Frontal cortex (tissue), 4 donors: Measurements from ENCODE around the gene MAN2A1. TPM values are rescaled to one million over a fixed set of nuclear protein-coding genes. Genes with fewer than 3 reads are reported as not detected.
"Not testable (repeated sequence)": the region's sequence is repeated elsewhere in the genome, so short reads cannot be mapped to it uniquely, and the experiment has no call there.

ENCODE experiments used
- DNase-seq, 2 donors: peaks; one replicate each; pipeline ENCODE4 v3.0.0; 2012; ENCODE audit warnings: low spot score in 2 of 2
- FAIRE-seq: peaks from 2 replicates; lab custom pipeline; 2012; peaks lifted over from hg19 to GRCh38; lab: Jason Lieb, UNC
- total RNA-seq: library from RNA; depleted of rRNA; stranded (reverse); fragments of >200 nt; gene quantifications from one replicate; pipeline ENCODE4 v1.2.3, GENCODE V29; 2014
- donor health status: control.
- donor health status: control.
- donor health status: control.

Gene MAN2A1
- total RNA-seq, 1 donor from 2014 or later: 74.6 TPM

DNA sequence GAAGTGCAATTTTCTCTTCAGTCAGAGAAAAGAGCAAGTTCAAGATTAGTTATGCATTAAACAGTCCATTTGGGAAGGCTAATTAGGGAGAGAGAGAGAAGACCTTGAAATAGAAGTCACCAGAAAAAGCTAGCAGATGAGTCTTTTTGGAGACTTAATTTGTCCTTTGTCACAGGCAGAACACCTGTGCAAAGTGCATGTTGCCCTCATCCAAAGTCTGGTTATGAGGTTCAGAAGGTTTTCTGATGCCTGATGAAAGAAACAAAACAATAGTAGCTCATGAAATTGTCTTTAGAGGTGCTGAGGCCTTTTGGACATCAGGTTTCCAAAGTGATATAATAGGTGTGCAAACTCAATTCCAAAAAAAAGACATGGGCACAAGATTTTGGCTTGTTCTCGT lies 199.3 kb downstream of the MAN2A1 start:
- no peak for FAIRE-seq
- no peak for DNase-seq

DNA sequence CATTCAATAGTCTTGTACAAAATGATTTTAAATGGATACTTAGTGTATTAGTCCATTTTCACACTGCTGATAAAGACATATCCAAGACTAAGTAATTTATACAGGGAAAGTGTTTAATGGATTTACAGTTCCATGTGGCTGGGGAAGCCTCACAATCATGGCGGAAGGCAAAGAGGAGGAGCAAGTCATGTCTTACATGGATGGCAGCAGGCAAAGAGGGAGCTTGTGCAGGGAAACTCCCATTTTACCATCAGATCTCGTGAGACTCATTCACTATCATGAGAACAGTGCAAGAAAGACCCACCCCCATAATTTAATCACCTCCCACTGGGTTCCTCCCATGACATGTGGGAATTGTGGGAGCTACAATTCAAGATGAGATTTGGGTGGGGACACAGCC lies 203.5 kb downstream of the MAN2A1 start:
- not testable (repeated sequence) for FAIRE-seq, DNase-seq

DNA sequence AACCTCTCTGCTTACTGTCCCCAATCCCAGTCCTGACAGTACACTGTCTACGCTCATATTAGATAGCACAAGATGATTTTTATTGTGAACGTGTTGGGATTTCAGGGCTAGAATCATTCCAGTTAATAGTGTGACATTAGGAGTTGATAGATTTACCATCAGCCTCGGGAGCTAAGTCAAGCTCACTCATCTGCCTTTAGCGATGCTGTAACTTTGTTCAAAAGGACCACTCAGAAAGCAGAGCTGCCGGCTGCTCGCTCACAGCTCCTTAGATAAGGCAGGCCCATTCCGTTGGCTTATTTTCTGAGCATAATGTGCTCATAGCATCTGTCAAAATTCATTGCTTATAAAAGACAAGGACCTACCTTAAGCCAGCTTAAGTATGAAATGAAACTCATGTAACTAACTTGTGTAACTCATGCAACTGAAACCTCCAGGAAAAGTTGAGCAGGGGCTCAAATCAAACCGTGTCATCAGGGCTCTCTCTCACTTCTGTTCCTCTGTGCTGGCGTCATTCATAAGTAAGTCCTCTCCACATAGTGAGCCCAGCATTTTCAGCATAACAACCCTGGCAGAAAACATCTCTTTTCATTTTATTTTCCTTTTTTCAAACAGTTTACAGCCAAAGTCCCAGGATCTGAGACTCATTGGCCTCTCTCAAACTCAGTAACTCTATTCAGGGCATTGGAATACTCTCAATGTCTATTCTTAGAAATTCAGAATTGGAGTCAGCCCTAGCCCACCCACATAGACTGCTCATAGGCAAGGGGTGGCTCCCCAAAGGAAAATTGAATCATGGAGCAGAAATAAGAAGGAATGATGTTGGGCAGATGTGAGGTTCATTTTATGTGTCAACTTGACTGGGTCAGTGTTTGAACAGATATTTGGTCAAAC lies 208.8 kb downstream of the MAN2A1 start:
- FAIRE-seq (no peak), DNase-seq (no peak)

DNA sequence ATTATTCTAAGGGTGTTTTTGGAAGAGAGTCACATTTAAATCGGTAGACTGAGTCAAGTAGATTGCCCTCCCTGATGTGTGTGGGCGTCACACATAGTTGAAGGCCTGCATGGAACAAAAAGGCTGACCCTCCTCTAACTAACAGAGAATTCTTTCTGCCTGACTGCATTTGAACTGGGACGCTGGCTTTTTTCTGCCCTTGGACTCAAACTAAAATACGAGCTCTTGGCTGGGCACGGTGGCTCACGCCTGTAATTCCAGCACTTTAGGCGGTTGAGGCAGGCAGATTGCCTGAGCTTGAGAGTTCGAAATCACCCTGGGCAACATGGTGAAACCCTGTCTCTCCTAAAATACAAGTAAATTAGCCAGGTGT lies 209.4 kb downstream of the MAN2A1 start:
- DNase-seq (no peak), FAIRE-seq (no peak)

DNA sequence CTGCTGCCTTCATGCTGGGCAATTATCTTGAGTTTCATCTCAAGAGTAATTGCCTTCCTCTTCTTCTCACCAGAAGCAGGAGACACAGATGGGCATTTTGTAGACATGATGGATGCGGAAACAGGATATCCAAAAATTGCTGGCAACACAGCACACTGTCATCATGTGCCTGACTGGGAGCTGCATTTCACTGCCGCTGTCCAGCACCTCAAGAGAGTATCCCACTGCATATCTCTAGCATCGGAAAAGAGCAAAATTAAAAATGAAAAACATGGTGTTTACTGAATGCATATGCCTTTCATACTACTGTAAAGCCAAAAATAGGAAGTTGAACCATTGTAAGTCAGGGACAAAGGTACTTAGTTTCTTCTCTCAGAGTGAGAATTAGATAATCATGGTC lies 210.7 kb downstream of the MAN2A1 start:
- DNase-seq: no peak
- FAIRE-seq: no peak

DNA sequence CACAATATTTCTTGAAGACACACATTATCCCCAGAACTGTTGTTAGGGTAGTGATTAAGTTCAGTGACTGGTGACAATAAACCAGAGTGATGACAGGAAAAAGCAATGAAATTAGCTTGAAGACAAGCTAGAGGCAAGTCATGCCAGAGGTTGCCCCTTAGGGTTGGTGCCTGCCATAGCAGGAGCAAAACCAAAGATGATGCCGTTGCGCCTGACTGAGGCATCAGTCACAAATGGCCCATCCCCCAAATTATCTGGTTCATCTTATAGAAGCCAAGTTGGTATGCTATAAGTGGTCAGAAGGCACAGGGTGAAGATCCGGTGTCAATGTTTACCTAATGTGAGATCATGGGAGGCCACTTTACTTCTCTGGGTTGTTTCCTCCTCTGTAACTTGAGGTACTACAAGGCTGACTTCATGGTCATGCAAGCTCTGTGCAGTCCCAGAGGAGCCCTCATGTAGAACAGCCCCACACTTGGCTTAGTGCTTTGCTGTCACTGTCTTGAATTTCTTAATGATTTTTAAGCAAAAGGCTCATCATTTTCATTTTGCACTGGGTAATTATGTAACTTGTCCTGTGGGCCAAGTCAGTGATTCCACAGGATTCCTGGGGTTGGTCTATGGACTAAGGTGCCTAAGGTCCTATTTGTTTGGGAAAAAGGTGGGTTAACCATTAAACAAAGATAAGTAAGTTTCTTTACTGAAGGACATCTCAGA lies 211.3 kb downstream of the MAN2A1 start:
- DNase-seq (no peak), FAIRE-seq (no peak)

DNA sequence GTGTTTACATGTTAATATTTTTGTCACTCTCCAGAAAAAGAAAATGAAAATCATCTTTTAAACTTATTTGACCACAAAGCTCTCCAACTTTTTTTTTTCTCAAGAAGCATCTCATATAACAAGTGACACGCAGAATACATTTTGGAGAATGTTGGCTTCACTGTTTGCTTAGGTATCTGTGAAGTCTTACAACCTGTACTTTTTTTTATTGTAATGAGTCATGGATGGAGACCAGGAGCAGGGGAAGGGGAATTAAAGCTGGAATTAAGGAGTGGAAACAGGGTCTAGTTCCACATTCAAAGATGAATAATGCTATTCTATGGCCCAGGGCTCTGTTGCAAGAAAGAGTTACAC lies 211.9 kb downstream of the MAN2A1 start:
- FAIRE-seq (no peak), DNase-seq (no peak)

DNA sequence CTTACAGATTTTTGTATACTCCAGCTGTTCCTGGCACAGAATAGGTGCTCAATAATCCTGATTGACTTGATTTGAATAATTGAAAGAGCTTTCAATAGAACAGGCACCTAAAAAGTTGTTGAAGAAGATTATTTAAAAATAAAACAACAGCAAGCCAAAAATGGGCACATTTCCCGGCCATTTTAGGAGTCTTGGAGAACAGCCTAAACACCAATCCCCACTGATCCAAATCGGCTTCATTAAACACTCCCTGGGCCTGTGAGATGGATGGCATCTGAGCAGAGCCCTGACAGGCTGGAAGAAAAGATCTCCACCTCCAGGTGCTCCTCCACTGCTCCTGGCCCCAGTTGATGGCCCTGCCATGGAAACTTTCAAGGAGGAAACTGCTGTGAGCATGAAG lies 213.3 kb downstream of the MAN2A1 start:
- FAIRE-seq (no peak), DNase-seq (no peak)

DNA sequence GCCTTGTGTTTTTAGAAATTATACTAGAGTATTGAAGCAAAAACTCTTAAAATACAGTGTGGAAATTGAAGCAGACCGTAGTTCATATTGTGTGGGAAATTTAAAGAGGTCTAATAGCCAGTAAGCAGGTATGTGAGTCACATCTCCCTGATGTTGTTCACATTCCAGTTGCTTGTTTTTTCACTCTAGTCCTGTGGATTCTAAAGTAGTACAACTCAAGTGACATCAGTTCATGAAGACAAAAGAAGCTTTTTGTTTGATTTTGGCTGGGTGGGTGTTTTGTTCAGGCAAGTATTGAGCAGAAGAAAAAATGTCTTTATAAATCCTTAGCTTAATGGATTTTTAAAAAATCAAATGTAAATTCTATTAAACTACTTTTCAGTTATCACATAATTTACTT lies 216.2 kb downstream of the MAN2A1 start:
- DNase-seq: no peak

DNA sequence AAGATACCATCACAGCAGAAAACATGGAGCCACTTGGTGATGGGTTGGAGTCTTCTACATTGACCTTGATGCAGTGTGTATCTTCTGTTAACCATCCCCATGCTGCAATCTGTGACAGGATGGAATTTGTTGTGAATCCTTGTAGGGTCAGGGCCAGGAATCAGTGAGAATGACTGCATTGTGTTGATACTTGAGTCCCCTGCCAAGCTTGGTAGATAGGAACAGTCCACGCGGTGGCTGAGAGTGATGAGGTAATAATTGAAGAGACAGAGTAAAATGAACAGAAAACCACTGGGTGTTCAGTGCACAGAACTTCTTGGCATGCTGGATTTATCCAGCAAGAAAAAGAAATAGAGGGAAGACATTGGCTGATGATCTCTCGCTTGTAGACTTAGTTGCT lies 217.5 kb downstream of the MAN2A1 start:
- FAIRE-seq: no peak
- no peak for DNase-seq

More for the DNA sequence above, 216.2 kb downstream of the MAN2A1 start:
- FAIRE-seq: peak; percentile 56

DNA sequence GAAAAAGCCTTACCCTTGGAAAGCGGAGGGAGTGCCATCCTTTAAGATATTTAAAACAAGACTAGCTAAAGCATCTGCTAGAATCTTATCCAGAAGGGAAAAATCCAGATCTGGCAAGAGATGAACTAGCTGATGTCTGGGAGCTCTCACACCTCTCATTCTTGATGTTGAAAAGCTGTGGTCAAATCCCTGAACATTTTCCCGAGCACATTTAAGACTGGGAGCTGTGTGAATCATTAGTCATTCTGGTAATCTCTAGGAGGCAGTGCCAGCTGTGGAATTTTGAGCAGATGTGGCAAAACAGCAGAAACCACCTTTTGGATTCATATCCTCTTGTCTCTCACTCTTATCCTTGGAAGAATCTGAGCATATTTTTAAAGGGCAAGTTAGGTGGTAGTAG lies 218.0 kb downstream of the MAN2A1 start:
- DNase-seq (no peak), FAIRE-seq (no peak)

DNA sequence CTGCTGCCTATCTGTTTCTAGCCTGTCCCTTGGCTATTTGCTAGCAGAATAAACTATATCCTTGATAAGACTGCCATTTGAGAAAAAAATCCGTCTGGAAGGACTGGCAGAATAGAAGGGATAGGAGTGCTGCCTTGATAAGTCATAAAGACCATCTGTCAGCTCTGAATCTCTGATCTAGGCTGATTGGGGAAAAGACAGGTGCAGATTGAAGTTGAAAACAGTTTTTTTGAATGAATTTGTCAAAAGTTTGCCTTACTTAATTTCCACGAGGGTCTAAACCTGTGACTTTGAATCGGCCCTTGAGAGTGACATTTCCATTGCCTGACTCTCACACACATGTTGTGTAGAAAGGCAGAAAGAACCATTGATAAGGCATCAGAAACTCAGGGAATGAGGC lies 218.6 kb downstream of the MAN2A1 start:
- FAIRE-seq: no peak

DNA sequence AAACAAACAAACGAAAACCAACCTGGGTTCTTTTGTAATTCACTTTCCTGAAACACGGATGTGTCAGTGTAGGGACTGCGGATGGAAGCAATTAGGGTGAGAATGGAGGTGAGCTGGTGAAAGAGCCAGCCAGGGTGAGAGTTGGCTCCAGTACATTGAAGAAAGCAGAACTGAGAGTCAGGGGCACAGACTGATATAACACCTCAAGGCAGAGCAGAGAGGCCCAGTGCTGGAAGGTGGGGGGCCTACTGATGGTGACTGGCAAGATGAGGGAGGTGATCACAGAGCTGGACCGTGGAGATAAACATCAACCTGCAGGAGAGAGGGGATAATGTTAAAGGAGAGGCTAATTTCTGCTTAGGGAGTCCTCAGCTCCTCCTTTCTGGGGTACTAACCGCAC lies 221.1 kb downstream of the MAN2A1 start:
- no peak for DNase-seq
- no peak for FAIRE-seq

More for the DNA sequence above, 218.6 kb downstream of the MAN2A1 start:
- no peak for DNase-seq

DNA sequence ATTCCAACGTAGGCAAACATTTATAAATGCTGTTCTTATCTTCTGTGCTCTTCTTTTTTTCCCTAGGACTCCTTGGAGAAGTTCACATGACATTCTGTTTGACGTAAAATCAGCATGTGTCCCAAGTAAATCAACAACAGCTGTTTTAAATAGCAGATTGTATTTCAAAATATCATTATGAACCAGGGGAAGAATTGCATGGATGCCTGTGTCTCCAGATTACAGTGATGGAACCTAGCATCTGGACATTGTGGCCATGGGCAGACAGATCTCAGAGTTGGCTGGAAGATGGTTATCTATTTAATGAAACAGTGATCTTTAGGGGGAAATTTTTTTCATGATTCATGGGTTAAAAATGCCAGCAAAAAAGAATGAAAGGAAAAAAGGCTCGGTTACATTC lies 222.0 kb downstream of the MAN2A1 start:
- no peak for DNase-seq
- FAIRE-seq: no peak

DNA sequence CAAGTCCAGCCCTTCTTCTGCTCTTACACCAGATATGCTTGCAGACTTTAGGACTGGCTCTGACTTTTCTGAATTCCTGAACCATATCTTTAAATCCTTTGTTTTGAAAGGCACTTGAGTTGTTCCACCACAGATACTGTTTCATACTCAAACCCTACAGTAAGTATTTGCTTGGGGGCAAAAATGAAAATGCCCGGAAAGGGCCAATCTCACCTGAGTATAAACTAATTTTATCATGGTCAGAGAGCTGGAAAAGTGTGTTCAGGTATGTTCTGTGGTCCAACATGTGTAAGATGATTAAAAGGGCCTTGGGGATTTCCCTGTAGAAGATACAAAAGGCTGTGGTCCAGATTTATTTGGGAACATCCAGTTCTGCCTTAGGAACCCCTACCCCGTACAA lies 225.2 kb downstream of the MAN2A1 start:
- DNase-seq (no peak), FAIRE-seq (no peak)

DNA sequence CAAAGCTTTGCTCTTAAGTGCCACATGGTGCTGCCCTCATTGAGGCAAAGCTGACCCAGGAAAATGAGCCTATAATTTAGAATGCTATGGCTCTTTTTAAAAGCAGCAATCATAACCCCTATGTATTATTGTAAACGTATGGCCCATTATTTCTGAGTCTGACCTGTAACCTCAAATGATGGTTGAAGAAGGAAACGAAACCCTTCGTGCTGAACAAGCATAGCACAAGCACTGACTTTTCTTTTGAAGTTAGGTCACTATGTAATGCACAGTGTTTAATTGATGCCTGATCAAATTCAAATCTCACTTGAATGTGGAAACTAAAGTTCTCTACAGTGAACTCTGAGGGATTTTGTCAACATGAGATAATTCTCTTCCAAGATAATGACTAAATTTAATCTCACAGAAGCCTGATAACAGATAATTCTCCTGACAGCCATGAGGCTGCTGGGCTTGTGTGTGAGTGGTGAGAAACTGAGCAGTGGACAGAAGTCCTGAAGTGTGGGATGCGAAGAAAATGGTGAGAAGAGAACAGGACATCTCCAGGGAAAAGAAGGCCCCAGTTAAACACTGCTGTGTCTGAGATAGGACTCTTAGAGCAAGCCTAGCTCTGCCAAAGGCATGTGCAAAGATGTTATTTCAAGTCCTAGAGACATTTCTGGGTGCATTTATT lies 226.9 kb downstream of the MAN2A1 start:
- no peak for FAIRE-seq
- no peak for DNase-seq
